Naive thymus-derived CD4-positive, alpha-beta T cell (primary cell): ENCODE data around the gene CCDC88B. TPM values are rescaled to one million over a fixed set of nuclear protein-coding genes. Genes with fewer than 3 reads are reported as not detected.

ENCODE experiments used
- ATAC-seq: fragments of 150-1000 bp; cut with Tn5 transposase; 2 replicates; pipeline ENCODE4 v1.10.0; 2021; ENCODE audit warnings: mild to moderate bottlenecking, moderate library complexity
- CTCF ChIA-PET: fragments of 350-600 bp; sonication (Branson Sonifier 250); formaldehyde crosslinking; loops from one replicate; lab custom pipeline; 2021; ENCODE audit warnings: antibody characterized with exemption; lab: Charles Lee
- POLR2A ChIA-PET: fragments of 350-600 bp; sonication (Branson Sonifier 250); formaldehyde crosslinking; loops from one replicate; lab custom pipeline; 2021; ENCODE audit warnings: antibody characterized with exemption, inconsistent platforms; lab: Charles Lee
- DNase-seq, 9 donors: peaks; one replicate each; pipeline versions ENCODE4 v3.0.0 to v3.0.0-alpha.2; 2020 to 2022; ENCODE audit warnings: mixed read lengths in 1 of 9
- H3K27ac ChIP-seq: one replicate; pipeline ENCODE4 v1.7.0; 2013; ENCODE audit warnings: mild to moderate bottlenecking, low read depth, low read length, moderate library complexity
- H3K27me3 ChIP-seq, 2 donors: one replicate each; pipeline ENCODE4 v1.7.0; 2013; ENCODE audit warnings: low read length in 2 of 2, mild to moderate bottlenecking in 2 of 2, moderate library complexity in 2 of 2; ENCODE audit not compliant: control insufficient read depth in 2 of 2, insufficient read depth in 2 of 2
- H3K36me3 ChIP-seq, 3 experiments: 1 replicate in 2 of 3; 2 replicates in 1 of 3; pipeline ENCODE4 v1.7.0; 2013; ENCODE audit warnings: low read length in 3 of 3, mild to moderate bottlenecking in 3 of 3, moderate library complexity in 1 of 3; ENCODE audit not compliant: insufficient read depth in 3 of 3, control insufficient read depth in 2 of 3
- H3K4me1 ChIP-seq, 2 donors: one replicate each; pipeline ENCODE4 v1.7.0; 2013; ENCODE audit warnings: low read length in 2 of 2, mild to moderate bottlenecking in 2 of 2, moderate library complexity in 1 of 2; ENCODE audit not compliant: control insufficient read depth in 2 of 2, insufficient read depth in 2 of 2
- H3K4me3 ChIP-seq: 2 replicates; pipeline ENCODE4 v1.7.0; 2013; ENCODE audit warnings: mild to moderate bottlenecking, low read length
- H3K9me3 ChIP-seq, 3 experiments: 1 replicate in 2 of 3; 2 replicates in 1 of 3; pipeline ENCODE4 v1.7.0; 2013; ENCODE audit warnings: low read length in 3 of 3; ENCODE audit not compliant: control insufficient read depth in 2 of 3
- H3K27ac Mint-ChIP-seq, 9 donors: one replicate each; pipeline ENCODE4 v1.8.0; 2020 to 2022; ENCODE audit warnings: mixed read lengths in 9 of 9, mild to moderate bottlenecking in 8 of 9, moderate library complexity in 5 of 9, inconsistent platforms in 2 of 9
- H3K27me3 Mint-ChIP-seq, 5 donors: one replicate each; pipeline ENCODE4 v1.8.0; 2021 to 2022; ENCODE audit warnings: mixed read lengths in 5 of 5, mild to moderate bottlenecking in 1 of 5
- H3K36me3 Mint-ChIP-seq, 5 donors: one replicate each; pipeline ENCODE4 v1.8.0; 2020 to 2022; ENCODE audit warnings: mixed read lengths in 5 of 5, mild to moderate bottlenecking in 3 of 5, inconsistent platforms in 1 of 5
- H3K4me1 Mint-ChIP-seq, 7 donors: one replicate each; pipeline ENCODE4 v1.8.0; 2020 to 2022; ENCODE audit warnings: mixed read lengths in 7 of 7, mild to moderate bottlenecking in 3 of 7, inconsistent platforms in 1 of 7
- H3K4me3 Mint-ChIP-seq, 10 donors: one replicate each; pipeline ENCODE4 v1.8.0; 2020 to 2022; ENCODE audit warnings: mild to moderate bottlenecking in 10 of 10, mixed read lengths in 10 of 10, moderate library complexity in 6 of 10, inconsistent platforms in 2 of 10
- H3K9me3 Mint-ChIP-seq, 11 donors: one replicate each; pipeline ENCODE4 v1.8.0; 2020 to 2022; ENCODE audit warnings: mixed read lengths in 11 of 11, mild to moderate bottlenecking in 4 of 11, inconsistent platforms in 1 of 11, moderate library complexity in 1 of 11
- intact Hi-C, 2 donors: fragments of 100-400 bp; cut with micrococcal nuclease; formaldehyde crosslinking; loops; one replicate each; pipeline ENCODE4 v1.15.1; 2023
- polyA plus RNA-seq, 2 donors: library from polyadenylated mRNA; unstranded; fragments of 300-500 nt; fragmentation: Illumina TruSeq; gene quantifications; one replicate each; pipeline ENCODE4 v1.2.3, GENCODE V29; 2021
- total RNA-seq, 6 experiments: library from RNA in 5 of 6; stranded (reverse) in 5 of 6; gene quantifications; 1 replicate in 5 of 6; 2 replicates in 1 of 6; pipeline ENCODE4 v1.2.3 and lab custom pipeline; 2021 to 2026

Gene CCDC88B
- total and polyA plus RNA-seq, 7 experiments from 2014 or later = 12.8 to 182 (median 74.3) TPM

DNA sequence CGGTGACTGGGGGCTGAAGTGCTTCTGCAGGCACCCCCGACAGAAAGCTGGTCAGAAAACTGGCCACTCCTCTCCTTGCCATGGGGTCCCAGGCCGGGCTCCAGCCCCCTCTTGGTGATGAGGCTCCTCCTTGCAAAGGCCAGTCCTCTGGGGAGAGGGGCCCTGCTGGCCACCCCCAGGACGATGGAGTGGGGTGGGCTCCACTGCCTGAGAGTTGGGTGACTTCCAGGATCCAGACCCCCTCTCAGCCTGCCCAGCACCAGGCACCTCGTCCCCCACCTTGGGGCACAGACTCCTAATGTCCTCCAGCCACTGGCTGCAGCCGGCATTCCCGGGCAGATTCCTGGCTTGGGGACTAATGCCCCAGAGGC, 18.5 kb downstream of the CCDC88B start:
- Histone ChIP-seq H3K9me3 (no peaks in the 10 kb centered on the region), H3K4me3 (peak overlapping the region; percentile 60), H3K36me3 (peaks cover 0 to 46% (median under 1%) of the 10 kb centered on the region in 3 experiments), H3K27me3 (no peaks in the 10 kb centered on the region), H3K27ac (peak overlapping the region; percentile 68), H3K4me1 (peaks cover 10 to 16% of the 10 kb centered on the region in 2 donors)
- Mint-ChIP-seq H3K9me3 (no peaks in the 10 kb centered on the region), H3K27ac (no peak overlapping the region), H3K4me3 (peak overlapping the region; percentile 33 to 100 (median 62)), H3K36me3 (peaks cover 0 to 24% (median 4%) of the 10 kb centered on the region in 5 donors), H3K27me3 (no peaks in the 10 kb centered on the region), H3K4me1 (peaks cover 16 to 40% (median 30%) of the 10 kb centered on the region in 7 donors)
- ChIA-PET CTCF (no interaction called here), POLR2A (interaction anchor here (3.5 kb wide), 1 partner anchor 41 kb away, joined by 25 read pairs; the partner anchor contains the start of genes PRDX5 and TRMT112)
- DNase-seq = no peak
- no peak for ATAC-seq
- intact Hi-C loops = loop anchor here in 1 of 2 donors (5.0 kb wide), 1 partner anchor 151 kb away; the partner anchor contains the start of gene FERMT3

- ChIA-PET CTCF (no interaction called here), POLR2A (interaction anchor here (0.7 to 3.5 kb wide), 4 partner anchors 17 to 109 kb away, joined by 4 to 25 read pairs (median 4); partner anchors contain the start of genes CCDC88B, PRDX5 and TRMT112)
- peak in 7 of 9 donors; percentile 25 to 79 (median 36) for DNase-seq
- peaks cover 10 to 16% of the 10 kb centered on the region in 2 donors for H3K4me1 ChIP-seq
- H3K36me3 ChIP-seq = peaks cover 0 to 47% (median 0%) of the 10 kb centered on the region in 3 experiments
- Mint-ChIP-seq H3K4me1 (peaks cover 16 to 40% (median 30%) of the 10 kb centered on the region in 7 donors), H3K27ac (peak within 1 kb of the TSS; percentile 56 to 94 (median 72)), H3K4me3 (peak within 1 kb of the TSS; percentile 83 to 100 (median 91)), H3K9me3 (no peaks in the 10 kb centered on the region), H3K36me3 (peaks cover 0 to 26% (median 4%) of the 10 kb centered on the region in 5 donors), H3K27me3 (no peaks in the 10 kb centered on the region)
- intact Hi-C loops = loop anchor here (1.0 to 5.0 kb wide), 4 partner anchors 19 to 152 kb away; partner anchors contain the start of genes CCDC88B (in 2 of the 2), FERMT3 (in 1 of the 2), PRDX5 (in 1 of the 2) and TRMT112 (in 1 of the 2)
- ATAC-seq = peak; percentile 80
- peak within 1 kb of the TSS; percentile 68 for H3K27ac ChIP-seq
- H3K9me3 ChIP-seq = no peaks in the 10 kb centered on the region
- H3K27me3 ChIP-seq = no peaks in the 10 kb centered on the region
- H3K4me3 ChIP-seq = peak within 1 kb of the TSS; percentile 60
Observed at GRCh38 chr11:64358907-64359711, 19.1 kb downstream of the CCDC88B start, which contains the start of gene RPS6KA4. Gene RPS6KA4, plus strand, starts transcription at chr11:64359162. Its CDS starts 74 bp downstream, at chr11:64359236.

- intact Hi-C loops = loop anchor here (1.0 to 5.0 kb wide), 5 partner anchors 20 to 293 kb away; partner anchors contain the start of genes CCDC88B (in 2 of the 2), FERMT3 (in 1 of the 2), PRDX5 (in 1 of the 2) and TRMT112 (in 1 of the 2)
- peaks cover 16 to 40% (median 28%) of the 10 kb centered on the region in 7 donors for H3K4me1 Mint-ChIP-seq
- Histone ChIP-seq H3K36me3 (peaks cover 0 to 51% (median 0%) of the 10 kb centered on the region in 3 experiments), H3K4me3 (peak overlapping the region; percentile 60), H3K27me3 (no peaks in the 10 kb centered on the region), H3K4me1 (peaks cover 10 to 16% of the 10 kb centered on the region in 2 donors), H3K9me3 (no peaks in the 10 kb centered on the region), H3K27ac (peak overlapping the region; percentile 68)
- CTCF ChIA-PET = interaction anchor here (0.7 to 1.3 kb wide), 2 partner anchors 293 to 295 kb away, joined by 3 read pairs; no protein-coding TSS in a partner anchor
- peak in 6 of 9 donors; percentile 22 to 40 (median 36) for DNase-seq
- H3K9me3 Mint-ChIP-seq = no peaks in the 10 kb centered on the region
- peak overlapping the region; percentile 83 to 100 (median 91) for H3K4me3 Mint-ChIP-seq
- H3K27me3 Mint-ChIP-seq = no peaks in the 10 kb centered on the region
- H3K36me3 Mint-ChIP-seq = peaks cover 0 to 28% (median 4%) of the 10 kb centered on the region in 5 donors
- peak overlapping the region; percentile 56 to 94 (median 72) for H3K27ac Mint-ChIP-seq
- peak; percentile 60 for ATAC-seq
- POLR2A ChIA-PET = interaction anchor here (0.7 to 3.5 kb wide), 4 partner anchors 18 to 110 kb away, joined by 4 to 25 read pairs (median 4); partner anchors contain the start of genes CCDC88B, PRDX5 and TRMT112
Observed at GRCh38 chr11:64359712-64360445, 19.9 kb downstream of the CCDC88B start.

DNA sequence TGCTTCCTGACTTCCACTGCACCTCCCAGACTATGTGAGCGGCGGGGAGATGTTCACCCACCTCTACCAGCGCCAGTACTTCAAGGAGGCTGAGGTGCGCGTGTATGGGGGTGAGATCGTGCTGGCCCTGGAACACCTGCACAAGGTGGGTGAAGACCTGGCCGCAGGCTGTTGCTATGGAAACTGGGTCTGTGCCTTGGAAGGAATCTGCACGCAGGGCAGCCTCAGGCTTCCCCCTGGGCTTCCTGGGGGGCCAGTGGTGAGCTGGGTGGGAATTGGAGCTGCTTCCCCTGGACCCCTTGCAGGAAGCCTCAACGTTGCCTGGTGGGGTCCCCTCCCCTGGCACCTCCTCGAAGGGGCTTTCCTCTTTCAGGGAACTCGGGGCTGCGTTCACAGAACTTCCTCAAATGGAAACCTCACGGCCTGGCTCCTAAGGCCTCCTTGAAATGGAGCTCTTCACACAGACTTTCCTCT, 20.5 kb downstream of the CCDC88B start:
- H3K9me3 Mint-ChIP-seq = no peaks in the 10 kb centered on the region
- H3K36me3 Mint-ChIP-seq = peaks cover 0 to 28% (median 4%) of the 10 kb centered on the region in 5 donors
- ATAC-seq (peak; percentile 8), DNase-seq (peak in 2 of 9 donors; percentile 17 to 24)
- Histone ChIP-seq H3K4me3 (peak overlapping the region; percentile 60), H3K4me1 (peaks cover 10 to 16% of the 10 kb centered on the region in 2 donors), H3K27me3 (no peaks in the 10 kb centered on the region), H3K9me3 (no peaks in the 10 kb centered on the region), H3K36me3 (peaks cover 0 to 51% (median 0%) of the 10 kb centered on the region in 3 experiments), H3K27ac (no peak overlapping the region)
- peak overlapping the region; percentile 83 to 100 (median 91) for H3K4me3 Mint-ChIP-seq
- H3K4me1 Mint-ChIP-seq = peaks cover 16 to 36% (median 27%) of the 10 kb centered on the region in 7 donors
- ChIA-PET POLR2A (interaction anchor here (3.5 kb wide), 1 partner anchor 43 kb away, joined by 25 read pairs; the partner anchor contains the start of genes PRDX5 and TRMT112), CTCF (interaction anchor here (0.7 to 1.3 kb wide), 3 partner anchors 22 to 294 kb away, joined by 3 read pairs; no protein-coding TSS in a partner anchor)
- intact Hi-C loops = loop anchor here in 1 of 2 donors (2.0 kb wide), 1 partner anchor 292 kb away; no protein-coding TSS in a partner anchor
- no peaks in the 10 kb centered on the region for H3K27me3 Mint-ChIP-seq
- peak overlapping the region in 7 of 9 donors; percentile 51 to 94 (median 72) for H3K27ac Mint-ChIP-seq

GRCh38 chr11:64361659-64362058, 21.7 kb downstream of the CCDC88B start:
- no peak for DNase-seq
- ChIA-PET CTCF (interaction anchor here (1.1 kb wide), 1 partner anchor 23 kb away, joined by 3 read pairs; no protein-coding TSS in a partner anchor), POLR2A (no interaction called here)
- no peaks in the 10 kb centered on the region for H3K9me3 Mint-ChIP-seq
- H3K4me1 ChIP-seq = peaks cover 10 to 16% of the 10 kb centered on the region in 2 donors
- peaks cover 0 to 56% (median 0%) of the 10 kb centered on the region in 3 experiments for H3K36me3 ChIP-seq
- no peaks in the 10 kb centered on the region for H3K27me3 ChIP-seq
- H3K27me3 Mint-ChIP-seq = no peaks in the 10 kb centered on the region
- intact Hi-C loops = loop anchor here in 1 of 2 donors (2.0 kb wide), 1 partner anchor 291 kb away; no protein-coding TSS in a partner anchor
- no peak overlapping the region for H3K27ac ChIP-seq
- no peak for ATAC-seq
- H3K36me3 Mint-ChIP-seq = peaks cover 3 to 28% (median 7%) of the 10 kb centered on the region in 5 donors
- H3K4me1 Mint-ChIP-seq = peaks cover 16 to 32% (median 24%) of the 10 kb centered on the region in 7 donors
- peak overlapping the region in 2 of 10 donors; percentile 25 to 100 for H3K4me3 Mint-ChIP-seq
- H3K4me3 ChIP-seq = no peak overlapping the region
- H3K27ac Mint-ChIP-seq = no peak overlapping the region
- H3K9me3 ChIP-seq = no peaks in the 10 kb centered on the region
